Measurements from ENCODE around the gene KSR1.

Gene KSR1

GRCh38 chr17:27506348-27507218, 50.3 kb downstream of the KSR1 start:
- Histone ChIP-seq H3K36me3 (ENCODE audit: control insufficient read depth, insufficient read depth, low read length) (no peaks in the 10 kb centered on the region), H3K27ac (ENCODE audit: low read depth, low read length) (peak overlapping the region; percentile 84), H3K9me3 (ENCODE audit: control insufficient read depth, insufficient read depth, low read length) (0 out of 2 replicates have a peak, but pooled peaks cover 4% of the 10 kb centered on the region), H3K27me3 (ENCODE audit: control insufficient read depth, insufficient read depth, low read length) (no peaks in the 10 kb centered on the region), H3K4me1 (ENCODE audit: control insufficient read depth, insufficient read depth, low read length) (peaks cover 39% of the 10 kb centered on the region), H3K9ac (ENCODE audit: low read depth, low read length) (peak overlapping the region; percentile 44; the same call in 1 of the 2 replicates), H3K4me3 (ENCODE audit: low read depth, low read length) (peak overlapping the region; percentile 40)

GRCh38 chr17:27511168-27511883, 55.1 kb downstream of the KSR1 start:
- Histone ChIP-seq H3K9ac (ENCODE audit: low read depth, low read length) (no peak overlapping the region), H3K36me3 (ENCODE audit: control insufficient read depth, insufficient read depth, low read length) (no peaks in the 10 kb centered on the region), H3K4me3 (ENCODE audit: low read depth, low read length) (no peak overlapping the region), H3K27ac (ENCODE audit: low read depth, low read length) (no peak overlapping the region), H3K4me1 (ENCODE audit: control insufficient read depth, insufficient read depth, low read length) (peaks cover 49% of the 10 kb centered on the region), H3K9me3 (ENCODE audit: control insufficient read depth, insufficient read depth, low read length) (no peaks in the 10 kb centered on the region), H3K27me3 (ENCODE audit: control insufficient read depth, insufficient read depth, low read length) (no peaks in the 10 kb centered on the region)

- H3K27me3 ChIP-seq (ENCODE audit: control insufficient read depth, insufficient read depth, low read length): no peaks in the 10 kb centered on the region
- H3K4me3 ChIP-seq (ENCODE audit: low read depth, low read length): no peak overlapping the region
- no peaks in the 10 kb centered on the region for H3K9me3 ChIP-seq (ENCODE audit: control insufficient read depth, insufficient read depth, low read length)
- no peak overlapping the region for H3K27ac ChIP-seq (ENCODE audit: low read depth, low read length)
- H3K4me1 ChIP-seq (ENCODE audit: control insufficient read depth, insufficient read depth, low read length): peaks cover 52% of the 10 kb centered on the region
- no peak overlapping the region for H3K9ac ChIP-seq (ENCODE audit: low read depth, low read length)
- H3K36me3 ChIP-seq (ENCODE audit: control insufficient read depth, insufficient read depth, low read length): no peaks in the 10 kb centered on the region
Measured at GRCh38 chr17:27512031-27512430, 55.8 kb downstream of the KSR1 start.

GRCh38 chr17:27512511-27513346, 56.5 kb downstream of the KSR1 start:
- no peak overlapping the region for H3K4me3 ChIP-seq (ENCODE audit: low read depth, low read length)
- H3K27me3 ChIP-seq (ENCODE audit: control insufficient read depth, insufficient read depth, low read length): no peaks in the 10 kb centered on the region
- H3K4me1 ChIP-seq (ENCODE audit: control insufficient read depth, insufficient read depth, low read length): peaks cover 56% of the 10 kb centered on the region
- H3K27ac ChIP-seq (ENCODE audit: low read depth, low read length): no peak overlapping the region
- H3K36me3 ChIP-seq (ENCODE audit: control insufficient read depth, insufficient read depth, low read length): no peaks in the 10 kb centered on the region
- H3K9me3 ChIP-seq (ENCODE audit: control insufficient read depth, insufficient read depth, low read length): no peaks in the 10 kb centered on the region
- no peak overlapping the region for H3K9ac ChIP-seq (ENCODE audit: low read depth, low read length)

GRCh38 chr17:27513849-27514248, 57.6 kb downstream of the KSR1 start:
- Histone ChIP-seq H3K4me3 (ENCODE audit: low read depth, low read length) (no peak overlapping the region; the same call in 1 of the 2 replicates), H3K27me3 (ENCODE audit: control insufficient read depth, insufficient read depth, low read length) (no peaks in the 10 kb centered on the region), H3K9me3 (ENCODE audit: control insufficient read depth, insufficient read depth, low read length) (no peaks in the 10 kb centered on the region), H3K36me3 (ENCODE audit: control insufficient read depth, insufficient read depth, low read length) (no peaks in the 10 kb centered on the region), H3K9ac (ENCODE audit: low read depth, low read length) (0 out of 2 replicates have a peak overlapping the region, but pooled peaks have one; percentile 12), H3K4me1 (ENCODE audit: control insufficient read depth, insufficient read depth, low read length) (peaks cover 66% of the 10 kb centered on the region), H3K27ac (ENCODE audit: low read depth, low read length) (peak overlapping the region; percentile 69)

- no peaks in the 10 kb centered on the region for H3K9me3 ChIP-seq (ENCODE audit: control insufficient read depth, insufficient read depth, low read length)
- peaks cover 75% of the 10 kb centered on the region for H3K4me1 ChIP-seq (ENCODE audit: control insufficient read depth, insufficient read depth, low read length)
- H3K9ac ChIP-seq (ENCODE audit: low read depth, low read length): no peak overlapping the region
- no peak overlapping the region for H3K4me3 ChIP-seq (ENCODE audit: low read depth, low read length)
- H3K27me3 ChIP-seq (ENCODE audit: control insufficient read depth, insufficient read depth, low read length): no peaks in the 10 kb centered on the region
- H3K36me3 ChIP-seq (ENCODE audit: control insufficient read depth, insufficient read depth, low read length): no peaks in the 10 kb centered on the region
- H3K27ac ChIP-seq (ENCODE audit: low read depth, low read length): peak overlapping the region; percentile 21
Measured at GRCh38 chr17:27514595-27515413, 58.6 kb downstream of the KSR1 start.

- no peak overlapping the region for H3K27ac ChIP-seq (ENCODE audit: low read depth, low read length)
Measured at GRCh38 chr17:27518048-27518447, 61.8 kb downstream of the KSR1 start.

GRCh38 chr17:27518545-27519521, 62.6 kb downstream of the KSR1 start:
- Histone ChIP-seq H3K9ac (ENCODE audit: low read depth, low read length) (no peak overlapping the region), H3K4me3 (ENCODE audit: low read depth, low read length) (no peak overlapping the region), H3K36me3 (ENCODE audit: control insufficient read depth, insufficient read depth, low read length) (no peaks in the 10 kb centered on the region), H3K27ac (ENCODE audit: low read depth, low read length) (peak overlapping the region; percentile 14), H3K9me3 (ENCODE audit: control insufficient read depth, insufficient read depth, low read length) (no peaks in the 10 kb centered on the region), H3K4me1 (ENCODE audit: control insufficient read depth, insufficient read depth, low read length) (peaks cover 67% of the 10 kb centered on the region), H3K27me3 (ENCODE audit: control insufficient read depth, insufficient read depth, low read length) (no peaks in the 10 kb centered on the region)

More at GRCh38 chr17:27518048-27518447, 61.8 kb downstream of the KSR1 start:
- Histone ChIP-seq H3K4me1 (ENCODE audit: control insufficient read depth, insufficient read depth, low read length) (peaks cover 75% of the 10 kb centered on the region), H3K27me3 (ENCODE audit: control insufficient read depth, insufficient read depth, low read length) (no peaks in the 10 kb centered on the region), H3K36me3 (ENCODE audit: control insufficient read depth, insufficient read depth, low read length) (no peaks in the 10 kb centered on the region), H3K9me3 (ENCODE audit: control insufficient read depth, insufficient read depth, low read length) (no peaks in the 10 kb centered on the region), H3K4me3 (ENCODE audit: low read depth, low read length) (no peak overlapping the region), H3K9ac (ENCODE audit: low read depth, low read length) (no peak overlapping the region)

GRCh38 chr17:27519550-27519949, 63.3 kb downstream of the KSR1 start:
- Histone ChIP-seq H3K4me1 (ENCODE audit: control insufficient read depth, insufficient read depth, low read length) (peaks cover 66% of the 10 kb centered on the region), H3K4me3 (ENCODE audit: low read depth, low read length) (no peak overlapping the region), H3K27me3 (ENCODE audit: control insufficient read depth, insufficient read depth, low read length) (no peaks in the 10 kb centered on the region), H3K9ac (ENCODE audit: low read depth, low read length) (no peak overlapping the region), H3K36me3 (ENCODE audit: control insufficient read depth, insufficient read depth, low read length) (no peaks in the 10 kb centered on the region), H3K9me3 (ENCODE audit: control insufficient read depth, insufficient read depth, low read length) (no peaks in the 10 kb centered on the region), H3K27ac (ENCODE audit: low read depth, low read length) (peak overlapping the region; percentile 14)

Measured in HUES48 (cell line).